Bone marrow (tissue), 2 donors: ENCODE measurements around the gene C1orf198.

ENCODE experiments used
- DNase-seq, 2 donors: peaks; one replicate each; lab custom pipeline; 2025; lab: John Stamatoyannopoulos, UW

The C1orf198 gene, protein sequence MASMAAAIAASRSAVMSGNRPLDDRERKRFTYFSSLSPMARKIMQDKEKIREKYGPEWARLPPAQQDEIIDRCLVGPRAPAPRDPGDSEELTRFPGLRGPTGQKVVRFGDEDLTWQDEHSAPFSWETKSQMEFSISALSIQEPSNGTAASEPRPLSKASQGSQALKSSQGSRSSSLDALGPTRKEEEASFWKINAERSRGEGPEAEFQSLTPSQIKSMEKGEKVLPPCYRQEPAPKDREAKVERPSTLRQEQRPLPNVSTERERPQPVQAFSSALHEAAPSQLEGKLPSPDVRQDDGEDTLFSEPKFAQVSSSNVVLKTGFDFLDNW

DNA sequence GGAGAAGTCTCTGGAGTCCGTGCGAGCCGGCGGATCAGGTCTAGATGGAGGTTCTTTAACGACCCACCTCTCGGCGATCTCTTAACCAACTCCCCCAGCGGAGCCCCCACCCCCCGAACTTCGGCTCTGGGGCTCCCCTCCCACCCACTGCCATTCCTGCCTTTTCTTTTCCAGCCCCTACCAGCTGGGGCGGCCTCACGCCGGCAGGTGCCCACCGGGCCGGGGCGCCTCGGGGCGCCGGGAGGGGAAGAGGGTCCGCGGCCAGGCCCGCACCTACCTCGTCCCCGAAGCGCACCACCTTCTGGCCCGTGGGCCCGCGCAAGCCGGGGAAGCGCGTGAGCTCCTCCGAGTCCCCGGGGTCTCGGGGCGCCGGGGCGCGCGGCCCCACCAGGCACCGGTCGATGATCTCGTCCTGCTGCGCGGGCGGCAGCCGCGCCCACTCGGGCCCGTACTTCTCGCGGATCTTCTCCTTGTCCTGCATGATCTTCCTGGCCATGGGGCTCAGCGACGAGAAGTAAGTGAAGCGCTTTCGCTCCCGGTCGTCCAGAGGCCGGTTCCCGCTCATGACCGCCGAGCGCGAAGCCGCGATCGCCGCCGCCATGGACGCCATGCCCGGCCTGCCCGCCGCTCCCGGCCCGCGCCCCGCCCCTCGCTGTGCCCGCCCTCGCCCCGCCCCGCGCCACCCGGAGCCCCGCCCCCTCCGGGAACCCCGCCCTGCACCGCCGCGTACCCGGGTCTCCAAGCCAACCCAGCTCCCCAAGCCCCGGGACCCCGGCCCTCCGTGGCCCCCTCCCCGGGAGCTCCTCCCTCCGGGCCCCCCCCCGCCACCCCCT lies at the start of gene C1orf198:
C1orf198 (minus strand) TSS at position 619 of the 833 bp plus-strand sequence; CDS start at position 610, 9 bp downstream.
- DNase-seq, result peak in 1 of 2 donors; percentile 63

GRCh38 chr1:230917284-230918135 lies 49.2 kb upstream of the C1orf198 start:
- DNase-seq, result peak in 1 of 2 donors; percentile 19

DNA sequence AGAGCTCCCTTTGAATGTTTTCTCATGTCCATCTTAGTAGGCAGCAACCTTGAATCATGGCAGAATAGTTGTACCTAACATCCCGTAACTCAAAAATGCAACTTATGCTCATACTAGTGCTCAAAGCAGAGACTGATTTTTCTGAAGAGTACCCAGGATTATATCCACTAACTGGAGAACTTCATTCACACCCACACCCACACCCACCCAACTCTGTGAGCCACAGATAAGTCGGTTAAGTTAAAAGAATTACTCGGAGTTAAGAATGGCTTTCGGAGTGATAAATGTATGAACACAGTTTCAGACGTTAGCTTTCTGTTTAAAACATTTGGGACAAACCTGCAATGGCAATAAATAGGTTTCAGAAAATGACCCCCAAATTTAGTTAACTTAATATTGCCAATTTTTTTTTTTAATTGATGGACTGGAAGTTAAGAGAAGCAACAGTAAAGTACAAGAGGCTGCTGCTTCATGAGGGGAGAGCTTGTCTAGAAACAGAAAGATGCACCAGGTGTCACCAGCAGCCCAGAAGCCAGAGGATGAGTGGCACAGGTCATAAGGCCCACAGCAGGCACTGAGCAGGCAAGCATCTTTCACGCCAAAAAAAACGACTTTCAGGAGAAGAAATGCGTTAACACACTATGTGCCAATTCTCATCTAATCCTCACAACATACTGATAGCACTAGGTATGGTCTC lies 48.4 kb upstream of the C1orf198 start:
- DNase-seq, result no peak

DNA sequence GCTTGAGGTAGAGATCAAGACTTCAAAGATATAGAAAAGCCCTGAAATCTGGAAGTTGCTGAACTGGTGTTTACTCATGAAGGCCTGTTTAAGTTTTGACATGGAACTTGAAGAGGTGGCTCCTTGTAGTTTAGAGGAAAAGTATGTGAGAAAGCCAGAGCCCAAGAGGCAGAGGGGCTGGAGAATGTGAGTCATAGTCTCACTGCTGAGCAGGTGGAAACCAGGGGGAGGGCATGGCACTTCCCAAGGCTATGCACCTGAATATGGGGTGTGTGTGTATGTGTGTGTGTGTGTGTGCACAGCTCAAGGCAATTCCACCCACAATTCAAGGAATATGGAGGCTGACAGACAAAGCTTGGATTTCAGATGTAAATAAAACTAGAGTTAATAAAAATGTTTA lies 46.8 kb upstream of the C1orf198 start:
- DNase-seq, result no peak

- no peak for DNase-seq
These were observed 45.2 kb upstream of the C1orf198 start for GRCh38 chr1:230913496-230913895.

DNA sequence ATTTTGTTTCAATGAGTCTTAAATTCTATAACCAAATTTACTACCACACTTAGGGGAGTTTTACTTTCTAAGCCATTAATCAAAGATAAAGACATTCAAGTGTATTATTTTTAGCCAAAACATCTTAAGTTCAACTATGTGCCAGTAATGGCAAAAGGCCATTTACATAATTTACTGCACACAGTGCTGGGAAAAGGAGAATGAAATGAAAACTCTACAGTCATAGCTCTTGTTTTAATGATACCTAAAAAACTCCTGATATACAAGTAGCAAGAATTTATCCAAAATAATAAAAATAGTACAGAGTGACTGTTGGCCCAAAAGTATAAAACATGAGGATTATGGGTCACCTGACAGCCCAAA lies 42.4 kb upstream of the C1orf198 start:
- no peak for DNase-seq

DNA sequence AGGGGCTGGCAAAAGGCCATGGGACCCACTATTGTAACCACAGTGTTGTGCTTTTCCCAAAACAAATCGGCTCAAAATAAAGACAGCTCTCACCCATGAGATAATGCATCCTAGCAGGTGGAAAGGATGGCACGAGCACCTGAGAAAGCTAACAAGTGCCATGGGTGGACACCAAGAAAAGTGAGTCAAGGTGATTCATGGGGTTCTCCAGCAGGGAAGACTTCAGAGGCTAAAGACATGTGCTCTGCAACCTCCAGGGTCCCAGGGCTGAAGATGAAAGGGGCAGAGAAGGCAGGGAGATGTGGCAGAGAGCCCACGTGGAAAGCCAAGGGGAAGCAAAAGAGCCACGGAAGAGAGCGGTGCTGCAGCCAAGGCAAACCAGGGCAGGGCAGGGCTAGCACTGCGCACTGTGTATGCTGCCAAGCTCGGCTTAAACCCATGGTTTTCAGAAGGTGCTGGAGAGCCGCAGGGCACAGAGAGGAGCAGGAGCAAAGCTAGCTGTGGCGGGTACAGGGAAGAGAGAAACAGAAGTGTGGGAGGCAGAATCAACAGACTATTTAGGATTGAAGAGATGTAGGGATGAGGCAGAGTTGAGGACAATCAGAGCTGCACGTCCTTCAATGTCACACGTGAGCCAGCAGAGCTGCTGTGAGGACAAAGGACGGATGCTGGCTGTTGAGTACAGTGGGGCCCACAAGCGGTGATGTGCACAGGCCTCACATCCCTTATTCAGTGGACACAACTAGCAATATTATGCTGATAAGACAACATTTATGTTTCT lies 41.8 kb upstream of the C1orf198 start:
- DNase-seq, result no peak

GRCh38 chr1:230907472-230908205 lies 39.3 kb upstream of the C1orf198 start:
- DNase-seq, result no peak

DNA sequence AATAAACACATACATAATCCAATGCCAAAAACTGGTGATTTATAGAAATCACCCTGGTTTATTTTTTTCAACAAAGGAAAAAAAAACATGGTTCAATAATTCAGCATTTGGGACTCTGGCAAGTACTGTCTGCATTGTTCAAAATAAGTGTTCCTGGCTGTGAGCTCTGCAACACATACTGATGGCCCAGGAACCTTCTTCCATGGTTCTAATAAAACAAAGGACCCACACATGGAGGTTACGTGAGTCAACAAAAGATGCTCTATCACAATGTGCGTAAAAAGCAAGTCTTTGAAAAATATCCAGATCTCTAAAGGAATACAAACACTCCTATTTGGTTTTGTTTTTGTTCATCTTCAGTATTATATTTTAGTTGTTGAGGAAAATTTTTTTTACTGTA lies 37.9 kb upstream of the C1orf198 start:
- DNase-seq, result no peak

GRCh38 chr1:230905733-230906132 lies 37.4 kb upstream of the C1orf198 start:
- DNase-seq, result no peak

- DNase-seq, result no peak
These were observed 34.1 kb upstream of the C1orf198 start for GRCh38 chr1:230902349-230902923.

DNA sequence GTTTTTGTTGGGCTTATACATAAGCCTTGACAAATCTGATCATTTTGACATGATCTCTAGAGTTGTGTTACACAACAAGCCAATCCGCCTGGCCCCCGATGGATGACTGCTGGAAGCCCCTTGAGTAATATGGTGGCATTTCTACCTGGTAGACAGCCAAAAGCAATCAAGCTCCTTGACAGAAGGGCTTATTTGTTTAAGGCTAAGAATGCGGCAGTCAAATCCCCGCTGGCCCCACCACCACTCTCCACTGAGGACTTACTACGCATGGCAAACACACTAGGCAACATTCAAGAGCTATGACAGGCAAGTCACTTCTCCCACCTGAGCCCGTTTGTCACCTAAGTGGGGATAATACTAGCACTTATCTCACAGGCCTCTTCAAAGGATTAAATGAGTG lies 33.4 kb upstream of the C1orf198 start:
- no peak for DNase-seq

GRCh38 chr1:230900984-230901383 lies 32.7 kb upstream of the C1orf198 start:
- DNase-seq, result no peak

DNA sequence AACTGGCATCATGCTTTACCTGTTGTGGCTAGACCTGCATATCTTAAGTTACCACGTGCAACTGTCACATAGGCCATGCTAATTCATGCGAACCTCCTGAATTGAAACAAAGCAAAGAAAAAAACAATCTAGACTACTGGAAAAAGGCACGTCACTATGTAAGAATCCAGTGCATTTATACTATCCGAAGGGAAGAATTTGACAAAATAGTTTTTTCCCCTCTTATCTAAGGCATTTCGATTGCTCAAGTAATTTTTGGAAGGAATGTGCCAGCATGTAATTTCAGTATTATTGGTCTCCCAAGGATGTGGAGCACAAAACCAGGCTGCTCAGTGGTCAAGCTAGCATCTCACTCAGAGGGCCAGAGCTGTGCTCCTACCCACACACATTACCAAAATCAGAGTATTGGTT lies 31.5 kb upstream of the C1orf198 start:
- DNase-seq, result no peak

DNA sequence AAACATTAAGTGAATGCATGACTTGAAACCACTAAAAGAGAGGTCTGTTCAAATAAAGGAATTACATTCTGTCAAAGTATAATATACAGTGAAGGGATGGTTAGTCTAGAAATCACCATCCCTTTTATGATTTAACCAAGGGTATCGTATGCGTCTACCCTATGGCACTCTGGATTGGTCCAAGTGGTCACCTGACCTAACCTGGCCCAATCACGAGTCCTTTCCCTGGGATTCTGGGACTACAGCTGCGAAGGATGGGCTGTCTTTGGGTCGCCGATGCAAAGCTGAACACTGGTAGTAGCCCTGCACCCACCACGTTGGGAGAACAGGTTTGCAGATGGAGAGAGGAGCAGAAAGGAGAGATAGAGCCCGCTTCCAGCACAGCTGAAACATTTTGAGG lies 30.4 kb upstream of the C1orf198 start:
- DNase-seq, result no peak

GRCh38 chr1:230898144-230898543 lies 29.8 kb upstream of the C1orf198 start:
- DNase-seq, result no peak

GRCh38 chr1:230896779-230897178 lies 28.5 kb upstream of the C1orf198 start:
- DNase-seq, result no peak

- no peak for DNase-seq
These were observed 27.1 kb upstream of the C1orf198 start for GRCh38 chr1:230895452-230895851.

GRCh38 chr1:230894664-230895063 lies 26.3 kb upstream of the C1orf198 start:
- no peak for DNase-seq

DNA sequence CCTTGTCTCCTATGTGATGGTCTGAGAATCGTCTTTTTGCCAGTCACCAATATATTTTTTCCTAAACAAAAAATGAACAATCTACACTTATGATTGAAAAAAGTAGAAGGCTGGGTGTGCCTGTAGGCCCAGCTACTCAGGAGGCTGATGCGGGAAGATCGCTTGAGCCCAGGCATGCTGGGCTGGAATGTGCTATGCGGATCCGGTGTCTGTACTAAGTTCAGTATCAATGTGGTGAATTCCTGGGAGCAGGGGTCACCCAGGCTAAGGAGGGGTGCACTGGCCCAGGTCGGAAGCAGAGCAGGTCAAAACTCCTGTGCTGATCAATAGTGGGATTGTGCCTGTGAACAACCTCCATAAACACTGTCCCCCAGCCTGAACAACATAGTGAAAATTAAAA lies 25.7 kb upstream of the C1orf198 start:
- no peak for DNase-seq
